Neural cell (in vitro differentiated cells): ENCODE results near the gene RAB1A. TPM values are rescaled to one million over a fixed set of nuclear protein-coding genes. Genes with fewer than 3 reads are reported as not detected.

ENCODE experiments used
- H2AFZ ChIP-seq: fragments of 200-600, 300-800 bp; sonication (generic), shearing (Covaris generic); 2 replicates; pipeline ENCODE4 v1.6.0; 2014; ENCODE audit warnings: low read depth, mild to moderate bottlenecking, antibody characterized with exemption, low read length, moderate library complexity
- H3F3A ChIP-seq: fragments of 200-600 bp; shearing (Covaris generic); 2 replicates; pipeline ENCODE4 v1.6.1; 2016; ENCODE audit warnings: mild to moderate bottlenecking, moderate library complexity, mixed read lengths, antibody characterized with exemption, low read length; ENCODE audit not compliant: insufficient read depth, poor library complexity, severe bottlenecking
- H3K27ac ChIP-seq: fragments of 200-600, 300-800 bp; sonication (generic), shearing (Covaris generic); 2 replicates; pipeline ENCODE4 v1.5.1; 2014; ENCODE audit warnings: mild to moderate bottlenecking, low read length, moderate library complexity
- H3K27me3 ChIP-seq: fragments of 300-800, 200-600 bp; sonication (generic), shearing (Covaris generic); 2 replicates; pipeline ENCODE4 v1.6.0; 2014; ENCODE audit warnings: mild to moderate bottlenecking, low read depth, low read length, moderate library complexity; ENCODE audit not compliant: insufficient read depth
- H3K36me3 ChIP-seq: fragments of 300-800, 200-600 bp; sonication (generic), shearing (Covaris generic); 2 replicates; pipeline ENCODE4 v1.5.1; 2014; ENCODE audit warnings: mild to moderate bottlenecking, antibody characterized with exemption, low read length, moderate library complexity; ENCODE audit not compliant: insufficient read depth
- H3K4me2 ChIP-seq: fragments of 300-800, 200-600 bp; sonication (generic), shearing (Covaris generic); 2 replicates; pipeline ENCODE4 v1.6.0; 2014; ENCODE audit warnings: mild to moderate bottlenecking, low read length
- H3K4me3 ChIP-seq: fragments of 300-800, 200-600 bp; sonication (generic), shearing (Covaris generic); 2 replicates; pipeline ENCODE4 v1.5.1; 2014; ENCODE audit warnings: mild to moderate bottlenecking, low read length, moderate library complexity
- H3K79me2 ChIP-seq: fragments of 200-600 bp; shearing (Covaris generic); replicated peaks from 2 replicates; pipeline ENCODE4 v1.6.0; 2014; ENCODE audit warnings: mild to moderate bottlenecking, low read length, moderate library complexity; ENCODE audit not compliant: insufficient read depth
- H3K9ac ChIP-seq: fragments of 300-800, 200-600 bp; sonication (generic), shearing (Covaris generic); 2 replicates; pipeline ENCODE4 v1.6.1; 2016; ENCODE audit warnings: mild to moderate bottlenecking, low read length, mixed read lengths
- H3K9me2 ChIP-seq: fragments of 200-600 bp; shearing (Covaris generic); 2 replicates; pipeline ENCODE4 v1.6.1; 2016; ENCODE audit warnings: mild to moderate bottlenecking, low read length, mixed read lengths; ENCODE audit not compliant: insufficient read depth
- H3K9me3 ChIP-seq: fragments of 200-600, 300-800 bp; sonication (generic), shearing (Covaris generic); 2 replicates; pipeline ENCODE4 v1.6.1; 2016; ENCODE audit warnings: mild to moderate bottlenecking, mixed run types, low read length, moderate library complexity, mixed read lengths
- H4K20me1 ChIP-seq: fragments of 200-600 bp; shearing (Covaris generic); 2 replicates; pipeline ENCODE4 v1.6.1; 2016; ENCODE audit warnings: mild to moderate bottlenecking, mixed run types; ENCODE audit not compliant: insufficient read depth
- EP300 ChIP-seq: fragments of 450-650 bp; conservative IDR thresholded peaks from 2 replicates; pipeline ENCODE4 v1.6.1; 2014; ENCODE audit warnings: antibody characterized with exemption, mild to moderate bottlenecking, moderate library complexity; ENCODE audit not compliant: poor library complexity, severe bottlenecking
- EZH2 ChIP-seq: fragments of 200-600, 300-800 bp; shearing (Covaris generic), sonication (generic); IDR thresholded peaks from 2 replicates; pipeline ENCODE4 v1.6.1; 2014; ENCODE audit warnings: antibody characterized with exemption, low read length, borderline replicate concordance, mild to moderate bottlenecking; ENCODE audit not compliant: insufficient read depth, poor library complexity, severe bottlenecking
- MXI1 ChIP-seq: fragments of 450-650 bp; conservative IDR thresholded peaks from 2 replicates; pipeline ENCODE4 v1.6.1; 2014; ENCODE audit warnings: antibody characterized with exemption, mild to moderate bottlenecking; ENCODE audit not compliant: poor library complexity, severe bottlenecking
- POLR2AphosphoS5 ChIP-seq: IDR thresholded peaks from 2 replicates; pipeline ENCODE4 v1.6.1; 2012
- RAD21 ChIP-seq: fragments of 450-650 bp; conservative IDR thresholded peaks from 2 replicates; pipeline ENCODE4 v1.6.1; 2014; ENCODE audit warnings: antibody characterized with exemption, mild to moderate bottlenecking, moderate library complexity
- SMC3 ChIP-seq: fragments of 450-650 bp; conservative IDR thresholded peaks from 2 replicates; pipeline ENCODE4 v1.6.1; 2014; ENCODE audit warnings: antibody characterized with exemption, mild to moderate bottlenecking, moderate library complexity; ENCODE audit not compliant: poor library complexity
- TAF1 ChIP-seq: IDR thresholded peaks from 2 replicates; pipeline ENCODE4 v1.6.1; 2012; ENCODE audit warnings: low read depth
- polyA plus RNA-seq: library from polyadenylated mRNA; depleted of rRNA; stranded (reverse); fragments of >200 nt; gene quantifications from 2 replicates; pipeline ENCODE4 v1.2.3, GENCODE V29; 2014
- TF ChIP-seq, protein P1 (sequence below): IDR thresholded peaks from 2 replicates; pipeline ENCODE4 v1.6.1; 2012; ENCODE audit warnings: borderline replicate concordance
- TF ChIP-seq, protein P2 (sequence below): fragments of 450-650 bp; IDR thresholded peaks from 2 replicates; pipeline ENCODE4 v1.5.1; 2014; ENCODE audit warnings: antibody characterized with exemption, mild to moderate bottlenecking, moderate library complexity; ENCODE audit not compliant: poor library complexity, severe bottlenecking

The RAB1A gene
- polyA plus RNA-seq, 1 donor from 2014 or later: 240 TPM

GRCh38 chr2:65054749-65055421 is 75.0 kb downstream of the RAB1A start:
- Histone ChIP-seq H3K9me3 (no peaks in the 10 kb centered on the region), H3K9ac (no peak overlapping the region), H3K4me3 (peak overlapping the region; percentile 83), H2AFZ (no peak overlapping the region), H3F3A (no peaks in the 10 kb centered on the region), H3K27ac (no peak overlapping the region), H4K20me1 (peaks cover 6% of the 10 kb centered on the region), H3K36me3 (no peaks in the 10 kb centered on the region), H3K79me2 (peaks cover 32% of the 10 kb centered on the region), H3K4me2 (no peak overlapping the region), H3K27me3 (no peaks in the 10 kb centered on the region), H3K9me2 (no peaks in the 10 kb centered on the region)
- TF ChIP-seq MXI1 (no peak), POLR2AphosphoS5 (no peak), EZH2 (no peak), SMC3 (no peak)
- TF ChIP-seq, protein P1, sequence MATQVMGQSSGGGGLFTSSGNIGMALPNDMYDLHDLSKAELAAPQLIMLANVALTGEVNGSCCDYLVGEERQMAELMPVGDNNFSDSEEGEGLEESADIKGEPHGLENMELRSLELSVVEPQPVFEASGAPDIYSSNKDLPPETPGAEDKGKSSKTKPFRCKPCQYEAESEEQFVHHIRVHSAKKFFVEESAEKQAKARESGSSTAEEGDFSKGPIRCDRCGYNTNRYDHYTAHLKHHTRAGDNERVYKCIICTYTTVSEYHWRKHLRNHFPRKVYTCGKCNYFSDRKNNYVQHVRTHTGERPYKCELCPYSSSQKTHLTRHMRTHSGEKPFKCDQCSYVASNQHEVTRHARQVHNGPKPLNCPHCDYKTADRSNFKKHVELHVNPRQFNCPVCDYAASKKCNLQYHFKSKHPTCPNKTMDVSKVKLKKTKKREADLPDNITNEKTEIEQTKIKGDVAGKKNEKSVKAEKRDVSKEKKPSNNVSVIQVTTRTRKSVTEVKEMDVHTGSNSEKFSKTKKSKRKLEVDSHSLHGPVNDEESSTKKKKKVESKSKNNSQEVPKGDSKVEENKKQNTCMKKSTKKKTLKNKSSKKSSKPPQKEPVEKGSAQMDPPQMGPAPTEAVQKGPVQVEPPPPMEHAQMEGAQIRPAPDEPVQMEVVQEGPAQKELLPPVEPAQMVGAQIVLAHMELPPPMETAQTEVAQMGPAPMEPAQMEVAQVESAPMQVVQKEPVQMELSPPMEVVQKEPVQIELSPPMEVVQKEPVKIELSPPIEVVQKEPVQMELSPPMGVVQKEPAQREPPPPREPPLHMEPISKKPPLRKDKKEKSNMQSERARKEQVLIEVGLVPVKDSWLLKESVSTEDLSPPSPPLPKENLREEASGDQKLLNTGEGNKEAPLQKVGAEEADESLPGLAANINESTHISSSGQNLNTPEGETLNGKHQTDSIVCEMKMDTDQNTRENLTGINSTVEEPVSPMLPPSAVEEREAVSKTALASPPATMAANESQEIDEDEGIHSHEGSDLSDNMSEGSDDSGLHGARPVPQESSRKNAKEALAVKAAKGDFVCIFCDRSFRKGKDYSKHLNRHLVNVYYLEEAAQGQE: no peak

DNA sequence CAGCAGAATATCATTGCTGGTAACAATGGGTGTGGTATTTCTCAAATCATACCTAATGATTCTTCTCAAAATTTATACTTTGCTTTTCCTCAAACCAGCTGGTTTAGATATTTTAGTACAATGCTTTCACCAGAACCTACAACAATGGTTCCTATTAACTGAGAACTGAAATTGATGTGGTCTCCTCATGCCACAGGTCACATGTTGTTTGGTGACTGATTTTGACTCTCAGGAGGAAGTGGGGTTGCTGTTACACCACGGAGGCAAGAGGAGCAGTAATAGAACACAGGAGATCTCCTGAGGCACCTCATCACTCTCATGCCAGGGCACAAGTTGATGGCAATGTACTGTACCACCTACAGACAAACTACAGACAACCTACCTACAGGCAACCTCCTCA is 76.7 kb downstream of the RAB1A start:
- Histone ChIP-seq H3K27ac (no peak overlapping the region), H2AFZ (no peak overlapping the region)

More for the DNA sequence above, 76.7 kb downstream of the RAB1A start:
- H3K9ac ChIP-seq: no peak overlapping the region
- no peak overlapping the region for H3K4me3 ChIP-seq
- no peak overlapping the region for H3K4me2 ChIP-seq
- no peaks in the 10 kb centered on the region for H3K9me2 ChIP-seq
- no peaks in the 10 kb centered on the region for H4K20me1 ChIP-seq
- H3K79me2 ChIP-seq: peaks cover 15% of the 10 kb centered on the region
- TF ChIP-seq RAD21: no peak
- TF ChIP-seq, protein P1: no peak
- no peak for TF ChIP-seq EP300
- TF ChIP-seq POLR2AphosphoS5: no peak
- no peak for TF ChIP-seq MXI1
- TF ChIP-seq SMC3: no peak
- TF ChIP-seq TAF1: no peak
- no peak for TF ChIP-seq EZH2
- TF ChIP-seq, protein P2, sequence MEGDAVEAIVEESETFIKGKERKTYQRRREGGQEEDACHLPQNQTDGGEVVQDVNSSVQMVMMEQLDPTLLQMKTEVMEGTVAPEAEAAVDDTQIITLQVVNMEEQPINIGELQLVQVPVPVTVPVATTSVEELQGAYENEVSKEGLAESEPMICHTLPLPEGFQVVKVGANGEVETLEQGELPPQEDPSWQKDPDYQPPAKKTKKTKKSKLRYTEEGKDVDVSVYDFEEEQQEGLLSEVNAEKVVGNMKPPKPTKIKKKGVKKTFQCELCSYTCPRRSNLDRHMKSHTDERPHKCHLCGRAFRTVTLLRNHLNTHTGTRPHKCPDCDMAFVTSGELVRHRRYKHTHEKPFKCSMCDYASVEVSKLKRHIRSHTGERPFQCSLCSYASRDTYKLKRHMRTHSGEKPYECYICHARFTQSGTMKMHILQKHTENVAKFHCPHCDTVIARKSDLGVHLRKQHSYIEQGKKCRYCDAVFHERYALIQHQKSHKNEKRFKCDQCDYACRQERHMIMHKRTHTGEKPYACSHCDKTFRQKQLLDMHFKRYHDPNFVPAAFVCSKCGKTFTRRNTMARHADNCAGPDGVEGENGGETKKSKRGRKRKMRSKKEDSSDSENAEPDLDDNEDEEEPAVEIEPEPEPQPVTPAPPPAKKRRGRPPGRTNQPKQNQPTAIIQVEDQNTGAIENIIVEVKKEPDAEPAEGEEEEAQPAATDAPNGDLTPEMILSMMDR: no peak
- no peaks in the 10 kb centered on the region for H3K36me3 ChIP-seq
- no peaks in the 10 kb centered on the region for H3K27me3 ChIP-seq
- H3F3A ChIP-seq: no peaks in the 10 kb centered on the region
- no peaks in the 10 kb centered on the region for H3K9me3 ChIP-seq
